Vein endothelial cell (primary cell): Measurements from ENCODE around the gene MRPL38. TPM values are rescaled to one million over a fixed set of nuclear protein-coding genes. Genes with fewer than 3 reads are reported as not detected.

Experiments used
- total RNA-seq: library from RNA; depleted of rRNA; stranded (reverse); fragments of >200 nt; gene quantifications from 2 replicates; pipeline ENCODE4 v1.2.3, GENCODE V29; 2012

Gene MRPL38
- total RNA-seq, result 41.0 and 42.8 TPM in 2 replicates

DNA sequence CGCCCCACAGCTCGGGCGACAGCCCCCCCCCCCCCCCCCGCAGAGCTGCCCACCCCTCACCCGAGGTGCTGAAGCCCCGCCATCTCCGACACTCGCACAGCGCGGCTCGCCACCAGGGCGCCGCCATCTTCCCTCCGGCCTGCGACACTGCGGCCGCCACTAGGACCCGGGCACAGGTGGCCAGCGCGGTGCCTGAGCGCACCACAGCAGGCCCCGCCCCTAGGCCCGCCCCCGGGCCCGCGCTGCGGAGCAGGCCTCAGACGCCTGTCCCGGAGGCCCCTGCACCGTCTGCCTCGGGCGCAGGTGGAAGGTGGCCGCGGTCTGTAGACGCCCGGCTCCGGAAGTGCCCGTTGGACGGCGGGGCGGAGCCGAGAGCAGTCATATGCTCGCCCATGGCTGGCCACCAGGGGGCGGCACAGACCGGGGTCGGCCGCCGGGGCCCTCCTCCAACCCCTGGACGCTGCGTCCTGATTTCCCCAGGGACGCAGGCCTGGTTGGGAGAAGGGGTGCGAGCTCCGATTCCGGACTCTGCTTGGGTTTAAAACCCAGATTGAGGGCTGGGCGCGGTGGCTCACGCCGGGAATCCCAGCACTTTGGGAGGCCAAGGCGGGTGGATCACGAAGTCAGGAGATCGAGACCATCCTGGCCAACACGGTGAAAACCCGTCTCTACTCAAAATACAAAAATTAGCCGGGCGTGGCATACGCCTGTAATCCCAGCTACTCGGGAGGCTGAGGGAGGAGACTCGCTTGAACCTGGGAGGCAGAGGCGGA, at the start of gene MRPL38:
Gene MRPL38, minus strand, starts transcription at position 136 of the 773 bp plus-strand sequence. Its CDS starts 9 bp downstream, at position 127.

DNA sequence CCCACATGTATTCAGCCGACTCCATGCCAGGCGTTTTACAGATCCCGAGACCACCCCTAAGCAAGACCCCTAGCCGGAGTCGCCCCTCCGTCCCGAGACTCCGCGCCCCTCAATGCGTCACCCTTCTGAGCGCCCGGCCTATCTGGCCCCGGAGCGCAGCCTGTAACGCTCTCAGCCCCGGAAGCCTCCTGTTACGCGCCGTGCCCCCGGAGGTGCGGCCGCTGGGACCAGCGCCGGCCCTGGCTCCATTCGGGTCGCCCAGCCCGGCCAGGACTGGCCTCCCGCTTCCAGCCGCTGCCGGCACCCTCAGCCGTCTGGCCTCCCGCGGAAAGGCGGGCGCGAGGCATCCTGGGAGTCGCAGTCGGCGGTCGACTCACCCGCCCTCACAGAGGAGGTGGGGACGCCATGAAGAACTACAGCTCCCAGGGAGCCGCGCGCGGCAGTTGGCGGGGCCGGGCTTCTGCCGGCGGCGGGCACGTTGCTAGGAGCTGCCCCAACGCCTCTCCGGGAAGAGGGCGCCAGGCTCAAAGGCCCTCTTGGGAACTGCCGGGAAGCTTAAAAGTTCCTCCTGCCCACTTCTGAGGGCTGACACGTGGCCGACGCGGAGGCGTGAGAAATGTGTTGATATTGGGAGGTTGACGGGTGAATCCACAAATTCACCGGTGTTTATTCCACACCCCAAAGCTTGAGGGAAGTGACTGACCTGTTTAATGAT, 36.2 kb upstream of the MRPL38 start, which contains the start of gene FBF1:
Gene FBF1, minus strand, starts transcription at position 316 of the 715 bp plus-strand sequence. CDS start 2,893 bp downstream, outside the sequence.

GRCh38 chr17:75896415-75897159, 8.1 kb downstream of the MRPL38 start, which contains the start of gene TRIM65:
Gene TRIM65 (minus strand): TSS chr17:75896951. CDS start chr17:75896937, 14 bp downstream.

DNA sequence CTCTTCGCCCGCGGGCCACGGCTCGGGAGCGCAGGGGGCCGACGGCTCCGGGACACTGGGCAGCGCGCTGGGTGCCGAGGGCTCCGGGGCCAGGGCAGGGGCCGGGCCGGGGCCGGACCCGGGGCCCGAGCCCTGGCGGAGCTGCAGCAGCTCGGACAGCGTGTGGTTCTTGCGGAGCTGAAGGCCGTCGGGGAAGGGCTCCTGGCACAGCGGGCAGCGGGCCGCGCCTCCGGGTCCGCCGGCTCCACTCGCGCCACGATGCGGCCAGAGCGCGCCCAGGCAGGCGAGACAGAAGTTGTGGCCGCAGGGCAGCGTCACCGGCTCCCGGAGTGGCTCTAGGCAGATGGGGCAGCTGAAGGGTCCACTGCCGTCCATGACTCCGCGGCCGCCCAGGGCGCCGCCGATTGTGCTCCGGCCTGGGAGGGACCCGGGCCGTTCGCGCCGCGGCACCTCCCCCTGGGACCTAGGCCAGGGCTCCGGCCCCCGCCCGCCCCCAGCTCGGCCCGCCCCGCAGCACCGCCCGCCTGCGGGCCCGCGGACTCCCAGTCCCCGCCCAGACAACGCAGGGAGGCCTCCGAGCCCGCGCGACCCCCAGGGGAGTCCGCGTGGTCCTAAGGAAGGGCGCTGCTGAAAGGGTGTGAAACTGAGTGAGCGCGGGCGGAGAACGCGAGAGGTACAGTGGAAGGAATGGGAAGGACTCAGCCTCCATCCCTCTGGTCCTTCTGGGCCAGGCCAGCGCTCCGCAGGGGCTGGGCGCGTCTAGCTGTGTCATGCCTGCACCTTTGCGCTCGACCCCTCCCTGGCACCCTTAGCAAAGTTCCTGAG, 26.3 kb downstream of the MRPL38 start, which contains the start of gene TRIM47:
Gene TRIM47, minus strand, starts transcription at position 408 of the 825 bp plus-strand sequence. Its CDS starts 33 bp downstream, at position 375.

DNA sequence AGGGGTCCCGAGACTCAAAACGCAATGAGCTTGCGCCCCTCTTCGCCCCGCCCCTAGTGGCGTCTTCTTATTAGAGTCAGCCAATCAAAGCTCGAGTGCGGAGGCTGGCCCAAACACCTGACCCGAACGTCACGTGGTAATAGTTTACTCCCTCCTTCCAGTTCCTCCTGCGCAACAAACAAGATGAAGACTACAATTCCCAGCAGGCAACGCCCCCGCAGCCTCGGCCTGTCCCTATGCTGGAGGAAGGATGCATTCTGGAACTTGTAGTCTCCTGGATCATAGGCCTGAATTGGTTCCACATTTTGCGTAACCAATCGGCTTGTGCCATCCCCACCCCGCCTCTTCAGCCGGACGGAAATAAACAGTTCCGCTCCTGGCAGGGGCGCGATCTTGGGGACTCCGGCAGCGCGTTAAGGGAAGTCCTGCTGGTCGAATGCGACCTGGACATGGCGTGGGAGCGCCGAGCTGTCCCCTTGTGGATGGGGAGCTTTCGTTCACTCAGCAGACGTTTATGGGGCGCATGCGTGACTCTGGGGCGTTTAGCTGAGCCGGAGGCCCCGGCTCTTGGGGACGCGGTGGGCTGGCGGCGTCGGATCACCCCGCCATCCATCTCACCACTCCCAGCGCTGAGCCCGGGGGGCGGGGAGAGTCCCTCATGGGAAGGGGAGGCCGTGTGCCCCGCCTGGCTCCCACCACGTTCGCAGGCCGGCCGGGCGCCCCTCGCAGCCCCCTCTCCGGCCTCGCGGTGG, 49.2 kb downstream of the MRPL38 start, which contains the start of gene WBP2:
Gene WBP2, minus strand, starts transcription at position 26 of the 752 bp plus-strand sequence. CDS start 38 bp downstream, outside the sequence.

Other genes with a start within 250 kb of the MRPL38 start
- gene RECQL5, start 237.7 kb downstream of the MRPL38 start, total RNA-seq, result 16.3 and 18.1 TPM in 2 replicates
- gene SAP30BP, start 237.5 kb downstream of the MRPL38 start, total RNA-seq, result 70.9 and 71.3 TPM in 2 replicates
- gene ITGB4, start 183.4 kb downstream of the MRPL38 start, total RNA-seq, result 6.1 and 50.0 TPM in 2 replicates
- gene GALK1, start 139.7 kb downstream of the MRPL38 start, total RNA-seq, result 50.5 and 65.7 TPM in 2 replicates
- 17.9 and 19.6 TPM in 2 replicates for gene UNK, start 120.1 kb downstream of the MRPL38 start, total RNA-seq
- gene UNC13D, start 60.5 kb downstream of the MRPL38 start, total RNA-seq, result 0.76 and 3.9 TPM in 2 replicates
- 28.4 and 51.6 TPM in 2 replicates for gene WBP2, start 49.5 kb downstream of the MRPL38 start, total RNA-seq
- gene TRIM47, start 26.3 kb downstream of the MRPL38 start, total RNA-seq, result 61.9 and 66.6 TPM in 2 replicates
- gene TRIM65, start 7.9 kb downstream of the MRPL38 start, total RNA-seq, result 30.4 and 35.6 TPM in 2 replicates
- 5.5 and 7.2 TPM in 2 replicates for gene FBF1, start 36.2 kb upstream of the MRPL38 start, total RNA-seq
- gene ACOX1, start 74.3 kb upstream of the MRPL38 start, total RNA-seq, result 57.5 and 70.3 TPM in 2 replicates
- 18.7 and 21.6 TPM in 2 replicates for gene TEN1, start 74.4 kb upstream of the MRPL38 start, total RNA-seq
- 0.33 and 1.5 TPM in 2 replicates for gene CDK3, start 96.0 kb upstream of the MRPL38 start, total RNA-seq
- gene EVPL, start 122.4 kb upstream of the MRPL38 start, total RNA-seq, result not detected in 2 replicates
- gene SRP68, start 167.6 kb upstream of the MRPL38 start, total RNA-seq, result 29.4 and 33.4 TPM in 2 replicates
- not detected in 2 replicates for gene GALR2, start 169.9 kb upstream of the MRPL38 start, total RNA-seq
- gene ZACN, start 174.3 kb upstream of the MRPL38 start, total RNA-seq, result not detected in 2 replicates
- gene EXOC7, start 198.9 kb upstream of the MRPL38 start, total RNA-seq, result 102 and 107 TPM in 2 replicates
- gene FOXJ1, start 236.4 kb upstream of the MRPL38 start, total RNA-seq, result not detected in 2 replicates